IMR-90 (cell line): ENCODE measurements around the gene PEF1. TPM values are rescaled to one million over a fixed set of nuclear protein-coding genes. Genes with fewer than 3 reads are reported as not detected.

Experiments used
- ATAC-seq: fragments of 200-7000 bp; cut with Tn5 transposase; 2 replicates; pipeline ENCODE4 v1.9.1; 2020; ENCODE audit warnings: low read depth, mild to moderate bottlenecking, moderate library complexity
- BruUV-seq: library from RNA; stranded (reverse); fragments of 400-500 nt; replicated peaks from 2 replicates; lab custom pipeline; 2021; lab: Mats Ljungman, UMichigan
- CTCF ChIA-PET: fragments of 300-600 bp; formaldehyde crosslinking; extraction: SDS; loops from one replicate; lab custom pipeline; 2021; ENCODE audit warnings: antibody characterized with exemption; lab: Yijun Ruan, JAX
- POLR2A ChIA-PET: fragments of 300-600 bp; sonication (Branson Sonifier 250); formaldehyde crosslinking; loops from one replicate; lab custom pipeline; 2022; ENCODE audit warnings: antibody characterized with exemption; ENCODE audit not compliant: unreplicated experiment; lab: Charles Lee
- DNase-seq: peaks from one replicate; pipeline ENCODE4 v3.0.0; 2013
- H2AFZ ChIP-seq: replicated peaks from 2 replicates; pipeline ENCODE3; 2013; ENCODE audit warnings: low read length, mild to moderate bottlenecking; ENCODE audit not compliant: poor library complexity
- H2AK5ac ChIP-seq: 2 replicates; pipeline ENCODE4 v1.6.1; 2013; ENCODE audit warnings: low read depth, low read length, inconsistent platforms
- H2AK9ac ChIP-seq: replicated peaks from 2 replicates; pipeline ENCODE3; 2013; ENCODE audit warnings: mild to moderate bottlenecking, low read depth, low read length, moderate library complexity; ENCODE audit not compliant: poor library complexity
- H2BK120ac ChIP-seq: 2 replicates; pipeline ENCODE4 v1.6.1; 2013; ENCODE audit warnings: low read depth, low read length, inconsistent platforms
- H2BK15ac ChIP-seq: 3 replicates; pipeline ENCODE4 v1.6.1; 2013; ENCODE audit warnings: low read depth, low read length, inconsistent platforms
- H2BK20ac ChIP-seq: 2 replicates; pipeline ENCODE4 v1.6.1; 2013; ENCODE audit warnings: low read depth, mild to moderate bottlenecking, inconsistent platforms, low read length, moderate library complexity
- H2BK5ac ChIP-seq: 2 replicates; pipeline ENCODE4 v1.6.1; 2013; ENCODE audit warnings: mild to moderate bottlenecking, low read depth, low read length, inconsistent platforms; ENCODE audit not compliant: poor library complexity, severe bottlenecking
- H3K14ac ChIP-seq: replicated peaks from 2 replicates; pipeline ENCODE4 v1.6.1; 2013; ENCODE audit warnings: low read depth, low read length, inconsistent platforms
- H3K18ac ChIP-seq: 2 replicates; pipeline ENCODE4 v1.6.1; 2013; ENCODE audit warnings: low read depth, low read length, control low read depth
- H3K23ac ChIP-seq: 2 replicates; pipeline ENCODE4 v1.6.1; 2013; ENCODE audit warnings: low read depth, low read length, inconsistent platforms
- H3K27ac ChIP-seq: 2 replicates; pipeline ENCODE4 v1.5.1; 2013; ENCODE audit warnings: mild to moderate bottlenecking, control low read depth, low read length; ENCODE audit not compliant: insufficient read depth
- H3K27me3 ChIP-seq: 2 replicates; pipeline ENCODE4 v1.6.1; 2013; ENCODE audit warnings: low read length; ENCODE audit not compliant: control insufficient read depth, insufficient read depth
- H3K36me3 ChIP-seq: 2 replicates; pipeline ENCODE4 v1.6.1; 2013; ENCODE audit warnings: low read length, mixed read lengths; ENCODE audit not compliant: control insufficient read depth, insufficient read depth
- H3K4ac ChIP-seq: 2 replicates; pipeline ENCODE4 v1.6.1; 2013; ENCODE audit warnings: low read depth, low read length, inconsistent platforms
- H3K4me1 ChIP-seq: 2 replicates; pipeline ENCODE4 v1.6.1; 2013; ENCODE audit warnings: low read length, mixed read lengths; ENCODE audit not compliant: control insufficient read depth, insufficient read depth
- H3K4me2 ChIP-seq: 2 replicates; pipeline ENCODE4 v1.6.1; 2013; ENCODE audit warnings: low read depth, mild to moderate bottlenecking, control low read depth, low read length, moderate library complexity
- H3K4me3 ChIP-seq: 2 replicates; pipeline ENCODE4 v1.5.1; 2013; ENCODE audit warnings: low read depth, mild to moderate bottlenecking, control low read depth, low read length, moderate library complexity; ENCODE audit not compliant: insufficient read depth
- H3K56ac ChIP-seq: 2 replicates; pipeline ENCODE4 v1.6.1; 2013; ENCODE audit warnings: low read length, inconsistent platforms; ENCODE audit not compliant: insufficient read depth; ENCODE audit errors: extremely low read depth
- H3K79me1 ChIP-seq, 2 experiments: 2 replicates each; pipeline ENCODE4 v1.6.1; 2013; ENCODE audit warnings: low read length in 2 of 2, inconsistent platforms in 1 of 2, low read depth in 1 of 2
- H3K9ac ChIP-seq: 2 replicates; pipeline ENCODE4 v1.6.1; 2013; ENCODE audit warnings: low read depth, low read length, control low read depth
- H3K9me1 ChIP-seq: 2 replicates; pipeline ENCODE4 v1.6.1; 2013; ENCODE audit warnings: low read length, inconsistent platforms; ENCODE audit not compliant: insufficient read depth
- H3K9me3 ChIP-seq: 2 replicates; pipeline ENCODE4 v1.6.1; 2013; ENCODE audit warnings: low read length; ENCODE audit not compliant: control insufficient read depth, insufficient read depth
- H4K20me1 ChIP-seq: 2 replicates; pipeline ENCODE4 v1.6.1; 2013; ENCODE audit warnings: low read length, inconsistent platforms; ENCODE audit not compliant: insufficient read depth
- H4K5ac ChIP-seq: 2 replicates; pipeline ENCODE4 v1.6.1; 2013; ENCODE audit warnings: mild to moderate bottlenecking, low read depth, low read length, control low read depth
- H4K8ac ChIP-seq, 2 experiments: 2 replicates each; pipeline ENCODE4 v1.6.1; 2013; ENCODE audit warnings: low read depth in 2 of 2, low read length in 2 of 2, control low read depth in 1 of 2, inconsistent platforms in 1 of 2
- H4K91ac ChIP-seq: 2 replicates; pipeline ENCODE4 v1.6.1; 2013; ENCODE audit warnings: low read depth, low read length, inconsistent platforms; ENCODE audit not compliant: insufficient read depth
- CHD1 ChIP-seq: IDR thresholded peaks from 2 replicates; pipeline ENCODE4 v1.6.1; 2012; ENCODE audit warnings: low read depth, low read length, improper control_type of control experiment
- FOS ChIP-seq: fragments of 150-350 bp; IDR thresholded peaks from 2 replicates; pipeline ENCODE4 v1.6.1; 2016; ENCODE audit warnings: low read depth, low read length
- MAFK ChIP-seq: IDR thresholded peaks from 2 replicates; pipeline ENCODE4 v1.6.1; 2012; ENCODE audit warnings: low read depth, low read length, improper control_type of control experiment
- POLR2A ChIP-seq: IDR thresholded peaks from 2 replicates; pipeline ENCODE4 v1.6.1; 2012; ENCODE audit warnings: mild to moderate bottlenecking, low read depth, low read length
- RAD21 ChIP-seq: IDR thresholded peaks from 2 replicates; pipeline ENCODE4 v1.6.1; 2012; ENCODE audit warnings: low read length, improper control_type of control experiment
- WGBS, 2 experiments: methylation state at CpG; one replicate each; pipeline versions ENCODE4 v1.1.5 to v1.1.7; 2013; ENCODE audit warnings: missing lambda C conversion rate in 2 of 2; ENCODE audit not compliant: insufficient read length in 1 of 2; ENCODE audit errors: extremely low coverage in 2 of 2; 5-methylcytosine and 5-hydroxymethylcytosine counted together
- dilution Hi-C: fragments of 300-500 bp; cut with HindIII; formaldehyde crosslinking; loops from one replicate; pipeline ENCODE4 v1.14.3; 2018; ENCODE audit warnings: low sequenced_read_pairs; ENCODE audit not compliant: unreplicated experiment
- in situ Hi-C: fragments of 300-500 bp; cut with MboI; formaldehyde crosslinking; loops from 3 replicates; pipeline ENCODE4 v1.14.3; 2019; ENCODE audit warnings: low sequenced_read_pairs, inconsistent platforms, mixed read lengths
- intact Hi-C: fragments of 100-400 bp; cut with micrococcal nuclease; formaldehyde crosslinking; loops from 2 replicates; pipeline ENCODE4 v1.10.0; 2022
- polyA plus RNA-seq, 3 experiments: library from polyadenylated mRNA; depleted of rRNA; stranded (reverse); fragments of >200 nt; gene quantifications; 2 replicates each; pipeline ENCODE4 v1.2.3, GENCODE V29; 2012; ENCODE audit warnings: low replicate concordance in 1 of 3
- total RNA-seq: library from RNA; depleted of rRNA; stranded (reverse); fragments of >200 nt; gene quantifications from 2 replicates; pipeline ENCODE4 v1.2.3, GENCODE V29; 2012
- TF ChIP-seq, protein P1 (sequence below): conservative IDR thresholded peaks from 2 replicates; pipeline ENCODE4 v1.5.1; 2012; ENCODE audit warnings: mild to moderate bottlenecking, low read depth, low read length, improper control_type of control experiment

PEF1 gene
- total and polyA plus RNA-seq, 2 of the 4 experiments (the other 2 are of a cell fraction), result 84.2 to 104 TPM

DNA sequence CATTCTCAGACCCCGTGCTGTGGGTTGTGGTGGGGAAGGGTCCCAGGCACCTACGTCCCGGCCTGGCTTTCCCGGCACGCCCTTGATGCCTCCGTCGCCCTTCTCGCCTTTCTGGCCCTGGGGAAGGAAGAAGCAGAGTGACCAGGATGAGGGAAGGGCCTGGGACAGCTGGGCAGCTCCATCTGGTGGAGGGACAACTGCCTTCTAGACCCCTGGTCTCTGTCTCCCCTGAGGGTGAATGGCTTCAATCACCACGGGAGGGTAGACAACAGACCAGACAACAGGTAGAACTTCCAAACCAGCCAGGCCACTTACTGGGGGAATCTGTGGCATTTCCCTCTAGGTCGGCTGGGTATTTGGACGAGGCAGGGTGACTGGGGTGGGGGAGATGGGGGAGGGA, 47.3 kb upstream of the PEF1 start:
- no TSS peak for BruUV-seq

More for the DNA sequence above, 47.3 kb upstream of the PEF1 start:
- TF ChIP-seq CHD1, result no peak
- no peak for TF ChIP-seq FOS
- no peak for TF ChIP-seq POLR2A
- TF ChIP-seq RAD21, result 0 out of 2 replicates have a peak, but pooled peaks have one; percentile 7
- TF ChIP-seq MAFK, result no peak
- TF ChIP-seq, protein P1, sequence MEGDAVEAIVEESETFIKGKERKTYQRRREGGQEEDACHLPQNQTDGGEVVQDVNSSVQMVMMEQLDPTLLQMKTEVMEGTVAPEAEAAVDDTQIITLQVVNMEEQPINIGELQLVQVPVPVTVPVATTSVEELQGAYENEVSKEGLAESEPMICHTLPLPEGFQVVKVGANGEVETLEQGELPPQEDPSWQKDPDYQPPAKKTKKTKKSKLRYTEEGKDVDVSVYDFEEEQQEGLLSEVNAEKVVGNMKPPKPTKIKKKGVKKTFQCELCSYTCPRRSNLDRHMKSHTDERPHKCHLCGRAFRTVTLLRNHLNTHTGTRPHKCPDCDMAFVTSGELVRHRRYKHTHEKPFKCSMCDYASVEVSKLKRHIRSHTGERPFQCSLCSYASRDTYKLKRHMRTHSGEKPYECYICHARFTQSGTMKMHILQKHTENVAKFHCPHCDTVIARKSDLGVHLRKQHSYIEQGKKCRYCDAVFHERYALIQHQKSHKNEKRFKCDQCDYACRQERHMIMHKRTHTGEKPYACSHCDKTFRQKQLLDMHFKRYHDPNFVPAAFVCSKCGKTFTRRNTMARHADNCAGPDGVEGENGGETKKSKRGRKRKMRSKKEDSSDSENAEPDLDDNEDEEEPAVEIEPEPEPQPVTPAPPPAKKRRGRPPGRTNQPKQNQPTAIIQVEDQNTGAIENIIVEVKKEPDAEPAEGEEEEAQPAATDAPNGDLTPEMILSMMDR, result 0 out of 2 replicates have a peak, but pooled peaks have one; percentile 10
- no peak for DNase-seq
- Histone ChIP-seq H3K27ac (peak overlapping the region; percentile 32), H3K18ac (peak overlapping the region; percentile 44), H4K8ac (peak overlapping the region; percentile 55 to 57; a peak in 2 of 4 replicates), H3K4ac (peak overlapping the region; percentile 89), H3K56ac (no peak overlapping the region), H3K27me3 (no peaks in the 10 kb centered on the region), H2AK9ac (no peak overlapping the region), H3K4me1 (peaks cover 42% of the 10 kb centered on the region), H4K91ac (peak overlapping the region; percentile 81), H3K14ac (no peak overlapping the region; the same call in 1 of the 2 replicates), H2BK120ac (peak overlapping the region; percentile 100), H3K9me3 (no peaks in the 10 kb centered on the region), H4K5ac (peak overlapping the region; percentile 31; the same call in 1 of the 2 replicates), H3K9ac (no peak overlapping the region), H2AFZ (peak overlapping the region; percentile 34), H2BK20ac (peak overlapping the region; percentile 78), H2AK5ac (peak overlapping the region; percentile 79), H2BK5ac (peak overlapping the region; percentile 52), H3K79me1 (peaks cover 11 to 63% of the 10 kb centered on the region in 2 experiments; a peak in 3 of 4 replicates), H3K4me2 (no peak overlapping the region), H3K9me1 (peaks cover 32% of the 10 kb centered on the region), H2BK15ac (peak overlapping the region; percentile 48; the same call in 1 of the 3 replicates), H3K4me3 (no peak overlapping the region), H3K36me3 (peaks cover 67% of the 10 kb centered on the region), H4K20me1 (no peaks in the 10 kb centered on the region), H3K23ac (0 out of 2 replicates have a peak overlapping the region, but pooled peaks have one; percentile 27)
- ChIA-PET CTCF (no interaction called here), POLR2A (no interaction called here)
- in situ Hi-C loops (no loop called here), dilution Hi-C loops (no loop called here), intact Hi-C loops (no loop called here)
- no peak for ATAC-seq
- WGBS, 2 experiments, result 89% methylated on average over 5 of the region's 11 CpGs; no CpG with 5 or more reads in 1 of the 2 experiments
